Nephron (organoid): ENCODE data around the gene AGR3.
A peak's percentile ranks its signal among the peaks of the same experiment; 100 is the strongest.

Experiments
- H3K27ac Mint-ChIP-seq, 3 experiments: 2 replicates each; pipeline ENCODE4 v1.8.0; 2020; ENCODE audit warnings: mixed read lengths in 3 of 3, mild to moderate bottlenecking in 2 of 3, moderate library complexity in 1 of 3
- H3K27me3 Mint-ChIP-seq: 2 replicates; pipeline ENCODE4 v1.8.0; 2021; ENCODE audit warnings: low read depth, mild to moderate bottlenecking, moderate library complexity, mixed read lengths
- H3K36me3 Mint-ChIP-seq: 2 replicates; pipeline ENCODE4 v1.8.0; 2020; ENCODE audit warnings: low read depth, mixed read lengths
- H3K4me1 Mint-ChIP-seq: 2 replicates; pipeline ENCODE4 v1.8.0; 2020; ENCODE audit warnings: mixed read lengths
- H3K4me3 Mint-ChIP-seq, 3 experiments: 2 replicates each; pipeline ENCODE4 v1.8.0; 2020; ENCODE audit warnings: mild to moderate bottlenecking in 3 of 3, mixed read lengths in 3 of 3, moderate library complexity in 2 of 3
- H3K9me3 Mint-ChIP-seq: 2 replicates; pipeline ENCODE4 v1.8.0; 2020; ENCODE audit warnings: mixed read lengths
- CTCF ChIP-seq, 3 experiments: fragments of 200-600 bp; sonication (generic); IDR thresholded peaks; one replicate each; pipeline ENCODE4 v1.5.0; 2021; ENCODE audit warnings: antibody characterized with exemption in 3 of 3; ENCODE audit not compliant: unreplicated experiment in 3 of 3

Gene AGR3

GRCh38 chr7:16923019-16923418 is 41.2 kb upstream of the AGR3 start:
- Mint-ChIP-seq H3K4me1 (peaks cover 9% of the 10 kb centered on the region), H3K27ac (peak overlapping the region in 1 of 3 experiments; percentile 24), H3K9me3 (peaks cover 3% of the 10 kb centered on the region), H3K36me3 (no peaks in the 10 kb centered on the region), H3K4me3 (no peak overlapping the region), H3K27me3 (peaks cover 6% of the 10 kb centered on the region)
- TF ChIP-seq CTCF (IDR thresholded peaks at IDR 0.05; ENCODE audit: unreplicated experiment in 3 of 3): no peak

- peaks cover 13% of the 10 kb centered on the region for H3K4me1 Mint-ChIP-seq
- no peaks in the 10 kb centered on the region for H3K27me3 Mint-ChIP-seq
- no peaks in the 10 kb centered on the region for H3K9me3 Mint-ChIP-seq
- no peak overlapping the region for H3K4me3 Mint-ChIP-seq
- H3K27ac Mint-ChIP-seq: peak overlapping the region; percentile 1 to 87 (median 52)
- no peak for TF ChIP-seq CTCF (IDR thresholded peaks at IDR 0.05; ENCODE audit: unreplicated experiment in 3 of 3)
- no peaks in the 10 kb centered on the region for H3K36me3 Mint-ChIP-seq
These were observed 40.0 kb upstream of the AGR3 start for GRCh38 chr7:16921644-16922257.

- H3K36me3 Mint-ChIP-seq: no peaks in the 10 kb centered on the region
- peak overlapping the region; percentile 1 to 87 (median 5) for H3K27ac Mint-ChIP-seq
- peaks cover 19% of the 10 kb centered on the region for H3K4me1 Mint-ChIP-seq
- no peak for TF ChIP-seq CTCF (IDR thresholded peaks at IDR 0.05; ENCODE audit: unreplicated experiment in 3 of 3)
- H3K4me3 Mint-ChIP-seq: no peak overlapping the region
- no peaks in the 10 kb centered on the region for H3K9me3 Mint-ChIP-seq
- no peaks in the 10 kb centered on the region for H3K27me3 Mint-ChIP-seq
These were observed 39.4 kb upstream of the AGR3 start for GRCh38 chr7:16921151-16921550.

GRCh38 chr7:16919440-16919839 is 37.7 kb upstream of the AGR3 start:
- Mint-ChIP-seq H3K4me3 (no peak overlapping the region), H3K4me1 (peaks cover 23% of the 10 kb centered on the region), H3K9me3 (peaks cover 4% of the 10 kb centered on the region), H3K27me3 (no peaks in the 10 kb centered on the region), H3K27ac (no peak overlapping the region), H3K36me3 (no peaks in the 10 kb centered on the region)
- TF ChIP-seq CTCF (IDR thresholded peaks at IDR 0.05; ENCODE audit: unreplicated experiment in 3 of 3): no peak

- Mint-ChIP-seq H3K4me1 (peaks cover 23% of the 10 kb centered on the region), H3K36me3 (no peaks in the 10 kb centered on the region), H3K27me3 (no peaks in the 10 kb centered on the region), H3K9me3 (peaks cover 4% of the 10 kb centered on the region), H3K4me3 (no peak overlapping the region), H3K27ac (no peak overlapping the region)
- peak; percentile 63 to 75 (median 74) for TF ChIP-seq CTCF (IDR thresholded peaks at IDR 0.05; ENCODE audit: unreplicated experiment in 3 of 3)
These were observed 36.6 kb upstream of the AGR3 start for GRCh38 chr7:16918288-16918895.

- peaks cover 11% of the 10 kb centered on the region for H3K9me3 Mint-ChIP-seq
- H3K36me3 Mint-ChIP-seq: no peaks in the 10 kb centered on the region
- H3K4me3 Mint-ChIP-seq: no peak overlapping the region
- peaks cover 15% of the 10 kb centered on the region for H3K4me1 Mint-ChIP-seq
- no peak for TF ChIP-seq CTCF (IDR thresholded peaks at IDR 0.05; ENCODE audit: unreplicated experiment in 3 of 3)
- no peak overlapping the region for H3K27ac Mint-ChIP-seq
- no peaks in the 10 kb centered on the region for H3K27me3 Mint-ChIP-seq
These were observed 35.0 kb upstream of the AGR3 start for GRCh38 chr7:16916738-16917137.
